Measurements from ENCODE around the gene SYT6.

GRCh38 chr1:114134518-114134917 is 19.2 kb downstream of the SYT6 start:
- no peak for TF ChIP-seq PKNOX1 (IDR thresholded peaks at IDR 0.05)
- no peak for TF ChIP-seq ARNT (IDR thresholded peaks at IDR 0.05)
- no peak for TF ChIP-seq FOXK2 (IDR thresholded peaks at IDR 0.05)
- TF ChIP-seq ELF4 (IDR thresholded peaks at IDR 0.05) = no peak
- TF ChIP-seq SP1 (IDR thresholded peaks at IDR 0.05) = no peak
- TF ChIP-seq CTBP1 (IDR thresholded peaks at IDR 0.05; ENCODE audit: borderline replicate concordance) = no peak

Measured in HEK293T (cell line).